SIG-M5 (cell line): ENCODE results near the gene C1R.

Experiments
- DNase-seq: peaks from one replicate; lab custom pipeline; 2025; lab: John Stamatoyannopoulos, UW

C1R gene

DNA sequence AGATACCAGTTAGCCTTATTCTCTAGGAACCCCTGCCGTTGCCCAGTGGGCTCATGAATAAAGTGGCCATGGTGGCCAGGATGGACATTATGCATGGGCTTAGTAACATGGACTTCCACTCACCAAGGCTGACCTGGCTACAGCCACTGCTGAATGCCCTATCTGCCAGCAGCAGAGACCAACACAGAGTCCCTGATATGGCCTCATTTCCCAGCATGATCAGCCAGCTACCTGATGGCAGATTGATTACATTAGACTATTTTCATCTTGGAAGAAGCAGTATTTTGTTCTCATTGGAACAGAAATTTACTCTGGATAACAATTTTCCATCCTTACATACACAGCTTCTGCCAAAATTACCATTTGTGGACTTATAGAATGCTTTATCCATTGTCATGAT, 57.8 kb downstream of the C1R start:
- DNase-seq = no peak

- no peak for DNase-seq
These were observed 59.3 kb downstream of the C1R start for GRCh38 chr12:7032990-7033389.

GRCh38 chr12:7031306-7031705, 60.9 kb downstream of the C1R start:
- no peak for DNase-seq
